HepG2 (cell line): ENCODE data around the gene RPS25. TPM values are rescaled to one million over a fixed set of nuclear protein-coding genes. Genes with fewer than 3 reads are reported as not detected.

ENCODE experiments used
- ATAD3A ChIP-seq: sonication (generic); formaldehyde crosslinking; IDR thresholded peaks from 2 replicates; pipeline ENCODE4 v1.4.0; 2020; ENCODE audit warnings: missing genetic modification reagents
- ATF7-NPFF ChIP-seq: sonication (generic); formaldehyde crosslinking; IDR thresholded peaks from 2 replicates; pipeline ENCODE4 v1.8.1; 2023; ENCODE audit warnings: mild to moderate bottlenecking, low read depth, missing genetic modification reagents, moderate library complexity
- CBFB ChIP-seq: sonication (generic); formaldehyde crosslinking; IDR thresholded peaks from 2 replicates; pipeline ENCODE4 v1.4.0; 2020; ENCODE audit warnings: missing genetic modification reagents
- CEBPG ChIP-seq: IDR thresholded peaks from 2 replicates; pipeline ENCODE4 v1.6.1; 2016
- ETV5 ChIP-seq: IDR thresholded peaks from 2 replicates; pipeline ENCODE4 v1.6.1; 2018; ENCODE audit warnings: missing biosample characterization, missing genetic modification reagents, inconsistent platforms, borderline replicate concordance
- HMG20A ChIP-seq: IDR thresholded peaks from 2 replicates; pipeline ENCODE4 v1.6.1; 2016; ENCODE audit warnings: borderline replicate concordance
- HOXD1 ChIP-seq: sonication (generic); formaldehyde crosslinking; IDR thresholded peaks from 2 replicates; pipeline ENCODE4 v1.5.0; 2020; ENCODE audit warnings: missing genetic modification reagents
- ISX ChIP-seq: sonication (generic); formaldehyde crosslinking; conservative IDR thresholded peaks from 2 replicates; pipeline ENCODE4 v1.5.0; 2020; ENCODE audit warnings: missing genetic modification reagents
- NFIC ChIP-seq: IDR thresholded peaks from 2 replicates; pipeline ENCODE4 v1.6.1; 2012; ENCODE audit warnings: mild to moderate bottlenecking, low read length, inconsistent platforms
- RBAK ChIP-seq: sonication (generic); formaldehyde crosslinking; IDR thresholded peaks from 2 replicates; pipeline ENCODE4 v1.5.1; 2020; ENCODE audit warnings: mild to moderate bottlenecking, missing genetic modification reagents
- SMAD9 ChIP-seq: sonication (generic); formaldehyde crosslinking; IDR thresholded peaks from 2 replicates; pipeline ENCODE4 v1.5.1; 2020; ENCODE audit warnings: mild to moderate bottlenecking, missing genetic modification reagents
- SRF ChIP-seq: IDR thresholded peaks from 2 replicates; pipeline ENCODE4 v1.6.1; 2011; ENCODE audit warnings: mild to moderate bottlenecking, low read depth, low read length, moderate library complexity
- ZFP36 ChIP-seq: fragments of 150-350 bp; IDR thresholded peaks from 2 replicates; pipeline ENCODE4 v1.6.1; 2018; ENCODE audit warnings: borderline replicate concordance, low read length, low read depth; ENCODE audit not compliant: partially characterized antibody
- ZNF430 ChIP-seq: sonication (generic); formaldehyde crosslinking; IDR thresholded peaks from 2 replicates; pipeline ENCODE4 v1.9.0; 2021; ENCODE audit warnings: mild to moderate bottlenecking, missing genetic modification reagents
- ZNF782 ChIP-seq: sonication (generic); formaldehyde crosslinking; IDR thresholded peaks from 2 replicates; pipeline ENCODE4 v1.4.0; 2020; ENCODE audit warnings: missing genetic modification reagents, mild to moderate bottlenecking, borderline replicate concordance
- ZNF788 ChIP-seq: sonication (generic); formaldehyde crosslinking; IDR thresholded peaks from 2 replicates; pipeline ENCODE4 v1.5.0; 2020; ENCODE audit warnings: mild to moderate bottlenecking, missing genetic modification reagents, borderline replicate concordance
- ZSCAN22 ChIP-seq: sonication (generic); formaldehyde crosslinking; IDR thresholded peaks from 2 replicates; pipeline ENCODE4 v1.4.0; 2020; ENCODE audit warnings: mild to moderate bottlenecking, missing genetic modification reagents
- polyA plus RNA-seq, 8 experiments: library from polyadenylated mRNA; depleted of rRNA in 3 of 8; stranded (reverse) in 7 of 8; unstranded in 1 of 8; fragments of >200 nt; fragmentation: Illumina TruSeq in 4 of 8; extraction: Trizol in 4 of 8; gene quantifications; 2 replicates each; pipeline versions ENCODE4 v1.2.1 to v1.2.3, GENCODE V29; 2011 to 2016; ENCODE audit warnings: low read depth in 4 of 8, missing spikeins in 1 of 8, mixed read lengths in 1 of 8; ENCODE audit not compliant: insufficient read depth in 1 of 8
- total RNA-seq, 5 experiments: library from RNA; depleted of rRNA; stranded (reverse); fragments of >200 nt; fragmentation: Illumina TruSeq; extraction: Trizol; gene quantifications; 2 replicates each; pipeline ENCODE4 v1.2.3, GENCODE V29; 2016; ENCODE audit warnings: low read depth in 1 of 5
- TF ChIP-seq, protein P1 (sequence below): sonication (generic); formaldehyde crosslinking; IDR thresholded peaks from 2 replicates; pipeline ENCODE4 v1.4.0; 2020; ENCODE audit warnings: missing genetic modification reagents
- TF ChIP-seq, protein P2 (sequence below): sonication (generic); formaldehyde crosslinking; IDR thresholded peaks from 2 replicates; pipeline ENCODE4 v1.9.0; 2021; ENCODE audit warnings: missing genetic modification reagents, mild to moderate bottlenecking, borderline replicate concordance
- TF ChIP-seq, protein P3 (sequence below): sonication (generic); formaldehyde crosslinking; IDR thresholded peaks from 2 replicates; pipeline ENCODE4 v1.4.0; 2020; ENCODE audit warnings: mild to moderate bottlenecking, missing genetic modification reagents
- TF ChIP-seq, protein P4 (sequence below): sonication (generic); formaldehyde crosslinking; IDR thresholded peaks from 2 replicates; pipeline ENCODE4 v1.8.0; 2022; ENCODE audit warnings: missing genetic modification reagents, mild to moderate bottlenecking, moderate library complexity, borderline replicate concordance

Gene RPS25
- total and polyA plus RNA-seq, 2 of the 13 experiments (the other 11 are each of a cell fraction or from before 2014, with no cell fraction given): 839 to 1,415 TPM

DNA sequence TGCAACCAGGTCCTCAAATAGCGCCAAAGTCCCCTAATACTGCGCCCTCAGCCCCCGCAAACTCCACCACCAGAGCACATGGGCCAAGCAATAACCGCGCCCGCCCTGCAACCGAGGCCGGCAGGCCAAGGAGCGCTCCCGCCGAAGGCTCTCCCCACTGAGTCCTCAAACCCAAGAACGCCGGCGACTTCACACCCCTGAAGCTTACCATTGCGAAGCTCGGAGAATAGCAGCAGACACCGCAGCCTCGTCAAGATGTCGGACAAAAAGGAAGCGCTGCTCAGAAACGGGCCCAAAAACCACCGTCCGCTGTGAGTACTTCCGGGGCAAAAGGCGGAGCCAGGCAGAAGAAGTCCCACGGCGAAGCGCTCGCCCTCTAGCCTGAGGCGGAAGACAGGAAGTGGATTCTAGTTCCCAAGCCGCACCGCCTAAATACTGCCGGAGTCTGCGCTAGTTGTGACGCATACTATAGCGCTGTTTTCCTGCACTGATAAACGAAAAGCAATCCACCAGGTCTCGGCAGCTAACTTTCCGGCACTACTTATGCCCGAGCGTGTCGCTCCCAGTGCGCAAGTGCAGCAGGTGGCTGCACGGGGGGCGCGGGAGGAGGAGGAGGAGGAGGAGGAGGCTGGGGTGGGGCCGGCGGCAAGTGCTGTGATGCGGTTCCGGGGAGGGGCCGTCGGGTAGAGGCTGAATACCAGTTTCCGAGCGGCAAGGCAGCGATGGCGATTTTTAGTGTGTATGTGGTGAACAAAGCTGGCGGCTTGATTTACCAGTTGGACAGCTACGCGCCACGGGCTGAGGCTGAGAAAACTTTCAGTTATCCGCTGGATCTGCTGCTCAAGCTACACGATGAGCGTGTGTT lies at the start of gene RPS25, which contains the start of gene TRAPPC4 (continued):
- TF ChIP-seq, protein P1, sequence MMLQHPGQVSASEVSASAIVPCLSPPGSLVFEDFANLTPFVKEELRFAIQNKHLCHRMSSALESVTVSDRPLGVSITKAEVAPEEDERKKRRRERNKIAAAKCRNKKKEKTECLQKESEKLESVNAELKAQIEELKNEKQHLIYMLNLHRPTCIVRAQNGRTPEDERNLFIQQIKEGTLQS (CRISPR knock-in tag): 0 out of 2 replicates have a peak, but pooled peaks have one; percentile 9
- no peak for TF ChIP-seq ATAD3A
- TF ChIP-seq, protein P2, sequence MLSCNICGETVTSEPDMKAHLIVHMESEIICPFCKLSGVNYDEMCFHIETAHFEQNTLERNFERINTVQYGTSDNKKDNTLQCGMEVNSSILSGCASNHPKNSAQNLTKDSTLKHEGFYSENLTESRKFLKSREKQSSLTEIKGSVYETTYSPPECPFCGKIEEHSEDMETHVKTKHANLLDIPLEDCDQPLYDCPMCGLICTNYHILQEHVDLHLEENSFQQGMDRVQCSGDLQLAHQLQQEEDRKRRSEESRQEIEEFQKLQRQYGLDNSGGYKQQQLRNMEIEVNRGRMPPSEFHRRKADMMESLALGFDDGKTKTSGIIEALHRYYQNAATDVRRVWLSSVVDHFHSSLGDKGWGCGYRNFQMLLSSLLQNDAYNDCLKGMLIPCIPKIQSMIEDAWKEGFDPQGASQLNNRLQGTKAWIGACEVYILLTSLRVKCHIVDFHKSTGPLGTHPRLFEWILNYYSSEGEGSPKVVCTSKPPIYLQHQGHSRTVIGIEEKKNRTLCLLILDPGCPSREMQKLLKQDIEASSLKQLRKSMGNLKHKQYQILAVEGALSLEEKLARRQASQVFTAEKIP (CRISPR knock-in tag): no peak
- TF ChIP-seq ATF7-NPFF: peak; percentile 73; the same call in 1 of the 2 replicates
- TF ChIP-seq HOXD1 (CRISPR knock-in tag): 0 out of 2 replicates have a peak, but pooled peaks have one; percentile 72
- TF ChIP-seq NFIC: no peak
- TF ChIP-seq CBFB (CRISPR knock-in tag): peak; percentile 66; the same call in 1 of the 2 replicates
- no peak for TF ChIP-seq CEBPG (CRISPR knock-in tag)
- TF ChIP-seq, protein P3, sequence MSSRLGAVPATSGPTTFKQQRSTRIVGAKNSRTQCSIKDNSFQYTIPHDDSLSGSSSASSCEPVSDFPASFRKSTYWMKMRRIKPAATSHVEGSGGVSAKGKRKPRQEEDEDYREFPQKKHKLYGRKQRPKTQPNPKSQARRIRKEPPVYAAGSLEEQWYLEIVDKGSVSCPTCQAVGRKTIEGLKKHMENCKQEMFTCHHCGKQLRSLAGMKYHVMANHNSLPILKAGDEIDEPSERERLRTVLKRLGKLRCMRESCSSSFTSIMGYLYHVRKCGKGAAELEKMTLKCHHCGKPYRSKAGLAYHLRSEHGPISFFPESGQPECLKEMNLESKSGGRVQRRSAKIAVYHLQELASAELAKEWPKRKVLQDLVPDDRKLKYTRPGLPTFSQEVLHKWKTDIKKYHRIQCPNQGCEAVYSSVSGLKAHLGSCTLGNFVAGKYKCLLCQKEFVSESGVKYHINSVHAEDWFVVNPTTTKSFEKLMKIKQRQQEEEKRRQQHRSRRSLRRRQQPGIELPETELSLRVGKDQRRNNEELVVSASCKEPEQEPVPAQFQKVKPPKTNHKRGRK (CRISPR knock-in tag): no peak
- peak; percentile 75 for TF ChIP-seq ETV5
- TF ChIP-seq ISX: 0 out of 2 replicates have a peak, but pooled peaks have one; percentile 6
- no peak for TF ChIP-seq RBAK (CRISPR knock-in tag)
- TF ChIP-seq HMG20A (CRISPR knock-in tag): 0 out of 2 replicates have a peak, but pooled peaks have one; percentile 33
- TF ChIP-seq SMAD9 (CRISPR knock-in tag): peak; percentile 60; the same call in 1 of the 2 replicates
- TF ChIP-seq ZNF788 (CRISPR knock-in tag): no peak; the same call in 1 of the 2 replicates
- no peak for TF ChIP-seq ZSCAN22
- no peak for TF ChIP-seq ZFP36
- TF ChIP-seq, protein P4, sequence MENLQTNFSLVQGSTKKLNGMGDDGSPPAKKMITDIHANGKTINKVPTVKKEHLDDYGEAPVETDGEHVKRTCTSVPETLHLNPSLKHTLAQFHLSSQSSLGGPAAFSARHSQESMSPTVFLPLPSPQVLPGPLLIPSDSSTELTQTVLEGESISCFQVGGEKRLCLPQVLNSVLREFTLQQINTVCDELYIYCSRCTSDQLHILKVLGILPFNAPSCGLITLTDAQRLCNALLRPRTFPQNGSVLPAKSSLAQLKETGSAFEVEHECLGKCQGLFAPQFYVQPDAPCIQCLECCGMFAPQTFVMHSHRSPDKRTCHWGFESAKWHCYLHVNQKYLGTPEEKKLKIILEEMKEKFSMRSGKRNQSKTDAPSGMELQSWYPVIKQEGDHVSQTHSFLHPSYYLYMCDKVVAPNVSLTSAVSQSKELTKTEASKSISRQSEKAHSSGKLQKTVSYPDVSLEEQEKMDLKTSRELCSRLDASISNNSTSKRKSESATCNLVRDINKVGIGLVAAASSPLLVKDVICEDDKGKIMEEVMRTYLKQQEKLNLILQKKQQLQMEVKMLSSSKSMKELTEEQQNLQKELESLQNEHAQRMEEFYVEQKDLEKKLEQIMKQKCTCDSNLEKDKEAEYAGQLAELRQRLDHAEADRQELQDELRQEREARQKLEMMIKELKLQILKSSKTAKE: peak; percentile 50; the same call in 1 of the 2 replicates
- no peak; the same call in 1 of the 2 replicates for TF ChIP-seq ZNF782 (CRISPR knock-in tag)
- peak; percentile 75; the same call in 1 of the 2 replicates for TF ChIP-seq ZNF430
- TF ChIP-seq SRF: 0 out of 2 replicates have a peak, but pooled peaks have one; percentile 39
